HCT116 (cell line): Measurements from ENCODE around the gene MRPS2.

Experiments
- ATF3 ChIP-seq: IDR thresholded peaks from 2 replicates; pipeline ENCODE4 v1.6.1; 2012
- EGR1 ChIP-seq: IDR thresholded peaks from 2 replicates; pipeline ENCODE4 v1.6.1; 2012; ENCODE audit warnings: low read depth
- EZH2 ChIP-seq: fragments of 200-600 bp; sonication (generic); IDR thresholded peaks from 2 replicates; pipeline ENCODE4 v1.6.1; 2017; ENCODE audit warnings: antibody characterized with exemption, mixed run types
- EZH2phosphoT487 ChIP-seq: fragments of 200-600 bp; IDR thresholded peaks from 2 replicates; pipeline ENCODE4 v1.6.1; 2018; ENCODE audit warnings: antibody characterized with exemption, borderline replicate concordance
- JUND ChIP-seq: IDR thresholded peaks from 2 replicates; pipeline ENCODE4 v1.6.1; 2012
- POLR2A ChIP-seq: IDR thresholded peaks from 2 replicates; pipeline ENCODE4 v1.7.0; 2011; ENCODE audit warnings: borderline replicate concordance; ENCODE audit not compliant: insufficient read depth, insufficient read length; ENCODE audit errors: extremely low read depth
- TF ChIP-seq, protein P1 (sequence below), 3 experiments: fragments of 200-600 bp in 1 of 3; sonication (generic) in 1 of 3; IDR thresholded peaks in 2 of 3; conservative IDR thresholded peaks in 1 of 3; 2 replicates each; pipeline ENCODE4 v1.5.1; 2012 to 2017; ENCODE audit warnings: low read depth in 2 of 3, low read length in 2 of 3, antibody characterized with exemption in 1 of 3, borderline replicate concordance in 1 of 3, control low read depth in 1 of 3, mild to moderate bottlenecking in 1 of 3, mixed read lengths in 1 of 3, mixed run types in 1 of 3, moderate library complexity in 1 of 3; ENCODE audit not compliant: insufficient read depth in 1 of 3
- TF ChIP-seq, protein P2 (sequence below): IDR thresholded peaks from 2 replicates; pipeline ENCODE4 v1.6.1; 2012; ENCODE audit warnings: low read depth

- TF ChIP-seq POLR2A (no peak), JUND (no peak), ATF3 (no peak), EZH2 (no peak), EZH2phosphoT487 (no peak), EGR1 (no peak)
- TF ChIP-seq, protein P1, sequence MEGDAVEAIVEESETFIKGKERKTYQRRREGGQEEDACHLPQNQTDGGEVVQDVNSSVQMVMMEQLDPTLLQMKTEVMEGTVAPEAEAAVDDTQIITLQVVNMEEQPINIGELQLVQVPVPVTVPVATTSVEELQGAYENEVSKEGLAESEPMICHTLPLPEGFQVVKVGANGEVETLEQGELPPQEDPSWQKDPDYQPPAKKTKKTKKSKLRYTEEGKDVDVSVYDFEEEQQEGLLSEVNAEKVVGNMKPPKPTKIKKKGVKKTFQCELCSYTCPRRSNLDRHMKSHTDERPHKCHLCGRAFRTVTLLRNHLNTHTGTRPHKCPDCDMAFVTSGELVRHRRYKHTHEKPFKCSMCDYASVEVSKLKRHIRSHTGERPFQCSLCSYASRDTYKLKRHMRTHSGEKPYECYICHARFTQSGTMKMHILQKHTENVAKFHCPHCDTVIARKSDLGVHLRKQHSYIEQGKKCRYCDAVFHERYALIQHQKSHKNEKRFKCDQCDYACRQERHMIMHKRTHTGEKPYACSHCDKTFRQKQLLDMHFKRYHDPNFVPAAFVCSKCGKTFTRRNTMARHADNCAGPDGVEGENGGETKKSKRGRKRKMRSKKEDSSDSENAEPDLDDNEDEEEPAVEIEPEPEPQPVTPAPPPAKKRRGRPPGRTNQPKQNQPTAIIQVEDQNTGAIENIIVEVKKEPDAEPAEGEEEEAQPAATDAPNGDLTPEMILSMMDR (IDR thresholded peaks at IDR 0.05 in 2 of 3, conservative IDR thresholded peaks at IDR 0.05 in 1 of 3; ENCODE audit: borderline replicate concordance in 1 of 3, insufficient read depth in 1 of 3, low read depth in 2 of 3, low read length in 2 of 3), result no peak
- TF ChIP-seq, protein P2, sequence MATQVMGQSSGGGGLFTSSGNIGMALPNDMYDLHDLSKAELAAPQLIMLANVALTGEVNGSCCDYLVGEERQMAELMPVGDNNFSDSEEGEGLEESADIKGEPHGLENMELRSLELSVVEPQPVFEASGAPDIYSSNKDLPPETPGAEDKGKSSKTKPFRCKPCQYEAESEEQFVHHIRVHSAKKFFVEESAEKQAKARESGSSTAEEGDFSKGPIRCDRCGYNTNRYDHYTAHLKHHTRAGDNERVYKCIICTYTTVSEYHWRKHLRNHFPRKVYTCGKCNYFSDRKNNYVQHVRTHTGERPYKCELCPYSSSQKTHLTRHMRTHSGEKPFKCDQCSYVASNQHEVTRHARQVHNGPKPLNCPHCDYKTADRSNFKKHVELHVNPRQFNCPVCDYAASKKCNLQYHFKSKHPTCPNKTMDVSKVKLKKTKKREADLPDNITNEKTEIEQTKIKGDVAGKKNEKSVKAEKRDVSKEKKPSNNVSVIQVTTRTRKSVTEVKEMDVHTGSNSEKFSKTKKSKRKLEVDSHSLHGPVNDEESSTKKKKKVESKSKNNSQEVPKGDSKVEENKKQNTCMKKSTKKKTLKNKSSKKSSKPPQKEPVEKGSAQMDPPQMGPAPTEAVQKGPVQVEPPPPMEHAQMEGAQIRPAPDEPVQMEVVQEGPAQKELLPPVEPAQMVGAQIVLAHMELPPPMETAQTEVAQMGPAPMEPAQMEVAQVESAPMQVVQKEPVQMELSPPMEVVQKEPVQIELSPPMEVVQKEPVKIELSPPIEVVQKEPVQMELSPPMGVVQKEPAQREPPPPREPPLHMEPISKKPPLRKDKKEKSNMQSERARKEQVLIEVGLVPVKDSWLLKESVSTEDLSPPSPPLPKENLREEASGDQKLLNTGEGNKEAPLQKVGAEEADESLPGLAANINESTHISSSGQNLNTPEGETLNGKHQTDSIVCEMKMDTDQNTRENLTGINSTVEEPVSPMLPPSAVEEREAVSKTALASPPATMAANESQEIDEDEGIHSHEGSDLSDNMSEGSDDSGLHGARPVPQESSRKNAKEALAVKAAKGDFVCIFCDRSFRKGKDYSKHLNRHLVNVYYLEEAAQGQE, result no peak
These were observed 29.7 kb downstream of the MRPS2 start for GRCh38 chr9:135530146-135530545.
